Measurements from ENCODE around the gene ABCA5. TPM values are rescaled to one million over a fixed set of nuclear protein-coding genes. Genes with fewer than 3 reads are reported as not detected.

The ABCA5 gene
- total and polyA plus RNA-seq, 9 donors, result 8.3 to 34.1 (median 23.7) TPM

GRCh38 chr17:69331756-69332155, 4.8 kb upstream of the ABCA5 start:
- Histone ChIP-seq H3K27ac (no peak overlapping the region), H3K4me1 (ENCODE audit: insufficient read depth) (no peaks in the 10 kb centered on the region), H3K9me3 (no peaks in the 10 kb centered on the region), H3K27me3 (no peaks in the 10 kb centered on the region), H3K36me3 (no peaks in the 10 kb centered on the region), H3K4me3 (no peak overlapping the region)
- TF ChIP-seq POLR2A (IDR thresholded peaks at IDR 0.05) (no peak), CTCF (IDR thresholded peaks at IDR 0.05) (no peak), EP300 (IDR thresholded peaks at IDR 0.05) (no peak)
- intact Hi-C loops (cut with DNase I), result loop anchor here in 1 of 4 donors (10.0 kb wide), 1 partner anchor 193 kb away; no protein-coding TSS in a partner anchor
- no peak for DNase-seq
- 70 to 76% (median 76%) methylated on average over 2 of the region's 2 CpGs for WGBS, 3 donors

GRCh38 chr17:69326377-69327059, 415 bp downstream of the ABCA5 start:
- WGBS, 3 donors, result 0% methylated on average over 48 to 51 of the region's 51 CpGs
- Histone ChIP-seq H3K36me3 (no peaks in the 10 kb centered on the region), H3K4me3 (peak overlapping the region; percentile 77), H3K4me1 (ENCODE audit: insufficient read depth) (peaks cover 2% of the 10 kb centered on the region), H3K9me3 (no peaks in the 10 kb centered on the region), H3K27ac (peak overlapping the region; percentile 29 to 58), H3K27me3 (no peaks in the 10 kb centered on the region)
- TF ChIP-seq EP300 (IDR thresholded peaks at IDR 0.05), result no peak
- TF ChIP-seq CTCF (IDR thresholded peaks at IDR 0.05), result no peak
- TF ChIP-seq POLR2A (IDR thresholded peaks at IDR 0.05), result no peak
- DNase-seq, result no peak
- intact Hi-C loops (cut with DNase I), result no loop called here

- H3K4me3 ChIP-seq, result peak overlapping the region; percentile 77
- TF ChIP-seq EP300 (IDR thresholded peaks at IDR 0.05), result no peak
- no peak for TF ChIP-seq POLR2A (IDR thresholded peaks at IDR 0.05)
- TF ChIP-seq CTCF (IDR thresholded peaks at IDR 0.05), result no peak
- no peaks in the 10 kb centered on the region for H3K9me3 ChIP-seq
- H3K36me3 ChIP-seq, result no peaks in the 10 kb centered on the region
- intact Hi-C loops (cut with DNase I), result no loop called here
- no peaks in the 10 kb centered on the region for H3K27me3 ChIP-seq
- peaks cover 2% of the 10 kb centered on the region for H3K4me1 ChIP-seq (ENCODE audit: insufficient read depth)
- DNase-seq, result no peak
- H3K27ac ChIP-seq, result no peak overlapping the region
- 13 to 33% (median 18%) methylated on average over 15 of the region's 15 CpGs for WGBS, 3 donors
Observed at GRCh38 chr17:69325518-69326376, 1.2 kb downstream of the ABCA5 start.

GRCh38 chr17:69323806-69324205, 3.1 kb downstream of the ABCA5 start:
- no peaks in the 10 kb centered on the region for H3K36me3 ChIP-seq
- H3K4me1 ChIP-seq (ENCODE audit: insufficient read depth), result peaks cover 2% of the 10 kb centered on the region
- no peak for TF ChIP-seq EP300 (IDR thresholded peaks at IDR 0.05)
- no peaks in the 10 kb centered on the region for H3K9me3 ChIP-seq
- DNase-seq, result no peak
- WGBS, 3 donors, result 34 to 52% (median 47%) methylated on average over 1 of the region's 1 CpG
- no peak overlapping the region for H3K27ac ChIP-seq
- no peak overlapping the region for H3K4me3 ChIP-seq
- intact Hi-C loops (cut with DNase I), result no loop called here
- H3K27me3 ChIP-seq, result no peaks in the 10 kb centered on the region

GRCh38 chr17:69320908-69321238, 6.1 kb downstream of the ABCA5 start:
- 91 to 98% (median 95%) methylated on average over 4 of the region's 4 CpGs for whole genome bisulfite sequencing, 3 donors
- intact Hi-C loops (cut with DNase I), result no loop called here

More at GRCh38 chr17:69320908-69321238, 6.1 kb downstream of the ABCA5 start:
- Histone ChIP-seq H3K4me3 (no peak overlapping the region), H3K36me3 (no peaks in the 10 kb centered on the region), H3K9me3 (no peaks in the 10 kb centered on the region), H3K27ac (no peak overlapping the region), H3K27me3 (no peaks in the 10 kb centered on the region), H3K4me1 (ENCODE audit: insufficient read depth) (peaks cover under 1% of the 10 kb centered on the region)
- TF ChIP-seq POLR2A (IDR thresholded peaks at IDR 0.05), result no peak
- TF ChIP-seq EP300 (IDR thresholded peaks at IDR 0.05), result no peak
- TF ChIP-seq CTCF (IDR thresholded peaks at IDR 0.05), result no peak
- DNase-seq, result no peak
